Left ventricle myocardium inferior (tissue), 1 donor: ENCODE results near the gene MYL5. TPM values are rescaled to one million over a fixed set of nuclear protein-coding genes. Genes with fewer than 3 reads are reported as not detected.
"Not testable (repeated sequence)": the region's sequence is repeated elsewhere in the genome, so short reads cannot be mapped to it uniquely, and the experiment has no call there.

Experiments used
- DNase-seq: peaks from one replicate; pipeline ENCODE4 v3.0.0-alpha.2; 2020
- H3K27ac ChIP-seq: fragments of 200-600 bp; replicated peaks from 2 replicates; pipeline ENCODE4 v1.8.0; 2021
- H3K27me3 ChIP-seq: fragments of 200-600 bp; 2 replicates; pipeline ENCODE4 v1.8.0; 2021; ENCODE audit warnings: low read depth
- H3K36me3 ChIP-seq: fragments of 200-600 bp; 2 replicates; pipeline ENCODE4 v1.8.0; 2021
- H3K4me1 ChIP-seq: fragments of 200-600 bp; 2 replicates; pipeline ENCODE4 v1.8.0; 2021
- H3K4me3 ChIP-seq: fragments of 200-600 bp; 2 replicates; pipeline ENCODE4 v1.8.0; 2021; ENCODE audit warnings: mild to moderate bottlenecking, moderate library complexity
- H3K9me3 ChIP-seq: fragments of 200-600 bp; replicated peaks from 2 replicates; pipeline ENCODE4 v1.8.0; 2021
- intact Hi-C: fragments of 100-400 bp; cut with micrococcal nuclease; formaldehyde crosslinking; loops from one replicate; pipeline ENCODE4 v1.11.0; 2022
- total RNA-seq: library from RNA; stranded (reverse); fragmentation: NEBNext Ultra II Directional; extraction: Animal tissue kit (Norgen Biotek cat#: 25700); gene quantifications from one replicate; pipeline ENCODE4 v1.2.1, GENCODE V29; 2021
- TF ChIP-seq, protein P1 (sequence below): fragments of 200-600 bp; IDR thresholded peaks from 2 replicates; pipeline ENCODE4 v1.8.0; 2021; ENCODE audit warnings: antibody characterized with exemption, mild to moderate bottlenecking, borderline replicate concordance
- donor health status: DM: no; HTN: yes; CAD: no; lungs with severe emphysema.

The MYL5 gene
- total RNA-seq, 1 donor from 2014 or later, result 4.5 TPM

- H3K4me3 ChIP-seq, result no peak overlapping the region
- peaks cover 21% of the 10 kb centered on the region for H3K27me3 ChIP-seq
- intact Hi-C loops, result no loop called here
- no peak overlapping the region for H3K27ac ChIP-seq
- TF ChIP-seq, protein P1, sequence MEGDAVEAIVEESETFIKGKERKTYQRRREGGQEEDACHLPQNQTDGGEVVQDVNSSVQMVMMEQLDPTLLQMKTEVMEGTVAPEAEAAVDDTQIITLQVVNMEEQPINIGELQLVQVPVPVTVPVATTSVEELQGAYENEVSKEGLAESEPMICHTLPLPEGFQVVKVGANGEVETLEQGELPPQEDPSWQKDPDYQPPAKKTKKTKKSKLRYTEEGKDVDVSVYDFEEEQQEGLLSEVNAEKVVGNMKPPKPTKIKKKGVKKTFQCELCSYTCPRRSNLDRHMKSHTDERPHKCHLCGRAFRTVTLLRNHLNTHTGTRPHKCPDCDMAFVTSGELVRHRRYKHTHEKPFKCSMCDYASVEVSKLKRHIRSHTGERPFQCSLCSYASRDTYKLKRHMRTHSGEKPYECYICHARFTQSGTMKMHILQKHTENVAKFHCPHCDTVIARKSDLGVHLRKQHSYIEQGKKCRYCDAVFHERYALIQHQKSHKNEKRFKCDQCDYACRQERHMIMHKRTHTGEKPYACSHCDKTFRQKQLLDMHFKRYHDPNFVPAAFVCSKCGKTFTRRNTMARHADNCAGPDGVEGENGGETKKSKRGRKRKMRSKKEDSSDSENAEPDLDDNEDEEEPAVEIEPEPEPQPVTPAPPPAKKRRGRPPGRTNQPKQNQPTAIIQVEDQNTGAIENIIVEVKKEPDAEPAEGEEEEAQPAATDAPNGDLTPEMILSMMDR, result no peak
- H3K4me1 ChIP-seq, result peaks cover 14% of the 10 kb centered on the region
- no peaks in the 10 kb centered on the region for H3K9me3 ChIP-seq
- no peak for DNase-seq
- peaks cover 4% of the 10 kb centered on the region for H3K36me3 ChIP-seq
Observed at GRCh38 chr4:665751-666435, 8.4 kb upstream of the MYL5 start.

GRCh38 chr4:666436-666810, 7.9 kb upstream of the MYL5 start:
- Histone ChIP-seq H3K36me3 (peaks cover 10% of the 10 kb centered on the region), H3K9me3 (no peaks in the 10 kb centered on the region), H3K27ac (no peak overlapping the region), H3K27me3 (peaks cover 21% of the 10 kb centered on the region), H3K4me1 (peaks cover 14% of the 10 kb centered on the region), H3K4me3 (no peak overlapping the region)
- DNase-seq, result no peak
- TF ChIP-seq, protein P1, result no peak
- intact Hi-C loops, result no loop called here

GRCh38 chr4:666822-667544, 7.4 kb upstream of the MYL5 start:
- peaks cover 14% of the 10 kb centered on the region for H3K4me1 ChIP-seq
- intact Hi-C loops, result no loop called here
- H3K27ac ChIP-seq, result no peak overlapping the region
- TF ChIP-seq, protein P1, result no peak
- H3K4me3 ChIP-seq, result no peak overlapping the region
- peaks cover 15% of the 10 kb centered on the region for H3K36me3 ChIP-seq
- peaks cover 21% of the 10 kb centered on the region for H3K27me3 ChIP-seq
- DNase-seq, result no peak
- no peaks in the 10 kb centered on the region for H3K9me3 ChIP-seq

DNA sequence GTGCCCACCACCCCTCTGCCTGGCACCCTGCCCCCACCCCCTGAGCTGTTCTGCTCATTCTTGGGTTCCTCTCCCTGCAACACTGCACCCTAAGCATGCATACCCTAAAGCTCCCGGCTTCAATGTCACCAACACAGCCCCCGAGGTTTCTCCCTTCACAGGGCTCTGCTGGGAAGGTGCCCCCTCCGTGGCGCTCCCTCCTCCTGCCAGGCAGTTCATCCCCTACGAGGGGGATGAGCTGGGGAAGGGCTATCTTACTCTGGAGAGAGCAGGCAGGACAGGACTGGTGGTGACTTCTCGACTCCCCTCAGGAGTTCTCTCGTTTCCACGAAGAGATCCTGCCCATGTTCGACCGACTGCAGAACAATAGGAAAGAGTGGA, 6.8 kb upstream of the MYL5 start:
- Histone ChIP-seq H3K36me3 (peaks cover 21% of the 10 kb centered on the region), H3K4me1 (peaks cover 15% of the 10 kb centered on the region), H3K4me3 (no peak overlapping the region), H3K9me3 (no peaks in the 10 kb centered on the region), H3K27me3 (peaks cover 21% of the 10 kb centered on the region), H3K27ac (no peak overlapping the region)
- DNase-seq, result no peak
- intact Hi-C loops, result no loop called here
- TF ChIP-seq, protein P1, result no peak

- Histone ChIP-seq H3K36me3 (peaks cover 28% of the 10 kb centered on the region), H3K4me1 (peaks cover 18% of the 10 kb centered on the region), H3K27me3 (peaks cover 14% of the 10 kb centered on the region)
- H3K4me3 ChIP-seq, DNase-seq, H3K9me3 ChIP-seq, intact Hi-C loops, H3K27ac ChIP-seq: not testable (repeated sequence)
Observed at GRCh38 chr4:668219-668618, 6.1 kb upstream of the MYL5 start.

DNA sequence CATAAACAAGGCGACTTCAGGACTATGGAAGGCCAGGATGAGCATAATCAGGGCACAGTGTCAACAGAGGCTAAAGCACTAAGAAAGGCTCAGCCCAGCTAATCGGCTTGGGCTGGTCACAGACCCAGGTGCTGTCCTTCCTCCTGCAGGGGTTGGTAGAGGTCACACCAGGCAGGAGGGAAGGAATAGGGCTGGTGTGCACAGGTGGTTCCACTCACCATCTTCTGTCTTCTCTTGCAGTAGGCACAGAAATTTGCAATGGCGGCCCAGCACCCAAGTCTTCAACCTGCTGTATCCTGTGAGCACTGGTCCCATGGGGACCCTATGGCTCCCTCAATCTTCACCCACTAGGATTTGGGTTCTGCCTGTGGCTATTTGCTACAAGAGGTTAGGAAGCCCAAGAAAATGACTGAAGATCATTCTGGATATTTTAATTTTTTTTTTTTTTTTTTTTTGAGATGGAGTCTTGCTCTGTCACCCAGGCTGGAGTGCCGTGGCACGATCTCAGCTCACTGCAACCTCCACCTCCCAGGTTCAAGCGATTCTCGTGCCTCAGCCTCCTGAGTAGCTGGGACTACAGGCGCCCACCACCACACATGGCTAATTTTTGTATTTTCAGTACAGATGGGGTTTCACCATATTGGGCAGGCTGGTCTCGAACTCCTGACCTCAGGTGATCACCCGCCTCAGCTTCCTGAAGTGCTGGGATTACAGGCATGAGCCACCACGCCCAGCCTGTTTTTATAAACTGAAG, 4.4 kb upstream of the MYL5 start:
- H3K9me3 ChIP-seq, intact Hi-C loops: not testable (repeated sequence)

More for the DNA sequence above, 4.4 kb upstream of the MYL5 start:
- not testable (repeated sequence) for H3K27ac ChIP-seq, H3K27me3 ChIP-seq, DNase-seq, H3K4me3 ChIP-seq
- Histone ChIP-seq H3K36me3 (peaks cover 28% of the 10 kb centered on the region), H3K4me1 (peaks cover 23% of the 10 kb centered on the region)
